NCI-H526 treated with DMSO at 0.1 percent for 48 hours (cell line): ENCODE measurements around the gene ARRB2.
A peak's percentile ranks its signal among the peaks of the same experiment; 100 is the strongest.
"Not testable (repeated sequence)": the region's sequence is repeated elsewhere in the genome, so short reads cannot be mapped to it uniquely, and the experiment has no call there.

Experiments
- DNase-seq: peaks from one replicate; lab custom pipeline; 2025; lab: John Stamatoyannopoulos, UW

ARRB2 gene

DNA sequence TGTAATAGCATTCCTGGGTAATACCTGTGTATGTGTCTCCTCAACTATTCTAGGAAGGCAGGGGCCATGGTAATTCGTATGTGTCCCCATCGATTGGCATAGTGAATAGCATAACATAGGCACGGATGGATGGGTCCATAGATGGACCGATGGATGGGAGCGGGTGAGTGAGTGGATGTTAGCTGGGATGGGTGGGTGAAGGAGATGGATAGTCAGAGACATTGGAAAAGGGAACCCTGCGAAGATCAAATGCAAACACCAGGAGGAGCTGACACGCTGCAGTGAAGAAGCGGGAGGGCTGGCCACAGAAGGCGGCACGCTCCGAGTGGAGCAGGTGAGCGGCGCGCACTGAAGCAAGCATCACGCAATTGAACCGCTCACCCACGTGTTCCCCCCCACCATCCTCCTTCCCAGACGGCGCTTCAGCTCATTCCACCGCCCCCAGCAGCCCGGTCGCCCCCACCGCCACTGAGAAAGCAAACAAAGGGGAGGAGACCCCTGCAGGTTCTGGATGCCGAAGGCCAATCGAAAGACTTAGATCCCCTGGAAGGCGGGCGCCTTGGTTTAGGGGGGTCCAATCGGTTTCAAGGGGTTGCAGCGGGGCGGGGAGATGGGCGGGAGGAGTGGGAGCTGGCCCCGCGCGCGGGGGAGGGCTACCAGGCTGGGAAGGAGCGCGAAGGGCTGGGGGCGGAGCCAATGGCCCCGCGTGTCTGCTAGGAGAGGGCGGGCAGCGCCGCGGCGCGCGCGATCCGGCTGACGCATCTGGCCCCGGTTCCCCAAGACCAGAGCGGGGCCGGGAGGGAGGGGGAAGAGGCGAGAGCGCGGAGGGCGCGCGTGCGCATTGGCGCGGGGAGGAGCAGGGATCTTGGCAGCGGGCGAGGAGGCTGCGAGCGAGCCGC lies at the start of gene ARRB2:
ARRB2 (plus strand) TSS at position 839 of the 899 bp plus-strand sequence. CDS start 90 bp downstream, outside the sequence.
- peak; percentile 89 for DNase-seq

GRCh38 chr17:4663711-4664110 lies 46.7 kb upstream of the ARRB2 start:
- DNase-seq: no peak

DNA sequence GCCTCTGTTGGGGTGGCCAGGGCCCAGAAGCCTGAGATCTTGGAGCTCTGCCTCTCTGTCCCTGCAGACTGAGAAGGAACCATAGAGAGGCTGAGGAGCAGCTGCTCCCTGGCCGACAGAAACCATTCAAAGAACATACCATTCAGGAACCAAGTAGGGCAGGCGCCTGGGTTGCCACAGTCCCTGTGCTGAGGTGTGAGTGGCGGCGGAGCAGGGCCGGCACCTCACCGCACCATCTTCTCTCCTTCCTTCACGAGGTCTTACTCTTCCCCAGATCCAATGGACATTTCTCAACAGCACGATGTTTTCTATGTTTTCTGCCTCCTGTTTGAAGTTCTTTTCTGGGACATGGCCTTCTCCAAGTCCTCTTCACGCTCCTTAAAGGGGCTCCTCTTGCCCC lies 46.2 kb upstream of the ARRB2 start:
- DNase-seq: no peak

- no peak for DNase-seq
Observed at GRCh38 chr17:4665027-4665426, 45.4 kb upstream of the ARRB2 start.

- DNase-seq: no peak
Observed at GRCh38 chr17:4666296-4666695, 44.1 kb upstream of the ARRB2 start.

DNA sequence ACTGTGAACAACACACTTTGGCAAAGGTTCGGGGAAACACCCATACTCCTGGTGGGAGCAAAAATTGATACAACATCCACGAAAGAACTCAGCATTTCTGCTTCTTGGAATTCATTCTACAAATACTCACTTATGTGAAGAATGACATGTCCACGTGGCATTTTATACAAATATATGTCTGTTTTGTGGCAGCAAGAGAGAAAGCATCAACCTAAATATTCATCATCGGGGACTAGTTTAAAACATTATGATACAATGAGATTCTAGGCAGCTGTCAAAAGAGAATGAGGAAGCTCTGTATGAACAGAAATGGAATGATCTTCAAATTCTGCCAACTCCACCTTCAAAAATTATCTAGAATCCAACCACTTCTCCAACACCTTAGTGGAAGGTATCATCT lies 43.3 kb upstream of the ARRB2 start:
- no peak for DNase-seq

GRCh38 chr17:4672055-4672630 lies 38.3 kb upstream of the ARRB2 start:
- DNase-seq: no peak

- DNase-seq: no peak
Observed at GRCh38 chr17:4672751-4673150, 37.7 kb upstream of the ARRB2 start.

- DNase-seq: no peak
Observed at GRCh38 chr17:4673169-4673568, 37.3 kb upstream of the ARRB2 start.

- DNase-seq: no peak
Observed at GRCh38 chr17:4673986-4674684, 36.3 kb upstream of the ARRB2 start.

GRCh38 chr17:4674685-4674998 lies 35.8 kb upstream of the ARRB2 start:
- no peak for DNase-seq

GRCh38 chr17:4675791-4676190 lies 34.6 kb upstream of the ARRB2 start:
- no peak for DNase-seq

DNA sequence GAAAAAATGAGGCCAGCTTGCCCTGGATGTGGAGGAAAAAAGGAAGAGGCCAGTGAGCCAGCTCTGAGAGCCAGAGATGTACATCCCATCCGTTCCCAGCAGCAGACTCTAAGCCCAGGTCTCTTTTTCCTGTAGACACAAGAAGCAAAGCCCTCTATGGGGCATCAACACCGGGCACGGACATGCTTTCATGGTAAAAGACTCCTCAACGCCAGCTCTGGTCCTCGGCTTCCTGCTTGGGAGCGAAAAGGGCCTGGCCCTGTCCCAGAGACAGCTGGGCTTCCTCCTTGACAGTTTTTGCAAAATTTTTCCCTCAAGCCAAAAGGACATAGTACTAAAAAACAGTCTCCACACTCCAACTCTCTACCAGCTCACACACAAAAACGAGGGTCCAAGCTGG lies 33.6 kb upstream of the ARRB2 start:
- no peak for DNase-seq

DNA sequence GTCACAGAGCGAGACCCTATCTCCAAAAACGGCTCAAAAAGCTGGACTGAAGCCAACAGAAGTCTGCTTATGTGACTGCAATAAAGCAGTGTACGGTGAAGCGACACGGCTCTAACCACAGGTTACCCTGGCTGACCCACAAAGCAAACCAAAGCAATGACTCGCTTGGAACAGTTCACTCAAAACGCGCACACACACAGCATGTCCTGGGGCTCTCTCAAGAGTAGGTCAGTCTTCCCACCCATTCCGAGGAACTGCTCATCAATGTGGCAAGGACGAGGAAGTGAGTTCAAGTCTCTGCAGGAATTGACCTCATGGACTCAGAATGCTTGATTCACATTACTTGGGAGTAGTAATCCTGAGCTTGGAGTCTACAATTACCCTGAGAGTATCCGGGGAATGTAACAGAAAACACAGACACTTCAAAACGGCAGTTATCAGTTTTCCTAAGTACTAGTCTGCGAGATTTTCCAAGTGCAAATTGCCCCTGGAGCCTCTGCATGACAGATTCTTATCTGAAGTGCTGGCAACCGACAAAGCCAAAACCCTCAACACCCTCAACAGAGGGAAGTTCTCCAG lies 31.9 kb upstream of the ARRB2 start:
- DNase-seq: no peak

GRCh38 chr17:4679658-4680057 lies 30.8 kb upstream of the ARRB2 start:
- DNase-seq: no peak

GRCh38 chr17:4683739-4684138 lies 26.7 kb upstream of the ARRB2 start:
- not testable (repeated sequence) for DNase-seq

DNA sequence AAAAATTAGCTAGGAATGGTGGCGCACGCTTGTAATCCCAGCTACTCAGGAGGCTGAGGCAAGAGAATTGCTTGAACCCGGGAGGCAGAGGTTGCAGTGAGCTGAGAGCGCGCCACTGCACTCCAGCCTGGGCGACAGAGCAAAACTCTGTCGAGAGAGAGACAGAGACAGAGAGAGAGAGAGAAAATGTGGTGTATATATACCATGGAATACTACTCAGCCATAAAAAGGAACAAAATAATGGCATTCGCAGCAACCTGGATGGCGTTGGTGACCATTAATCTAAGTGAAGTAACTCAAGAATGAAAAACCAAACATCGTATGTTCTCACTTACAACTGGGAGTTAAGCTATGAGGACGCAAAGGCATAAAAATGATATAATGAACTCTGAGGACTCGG lies 20.6 kb upstream of the ARRB2 start:
- not testable (repeated sequence) for DNase-seq

- no peak for DNase-seq
Observed at GRCh38 chr17:4690745-4691144, 19.7 kb upstream of the ARRB2 start.

DNA sequence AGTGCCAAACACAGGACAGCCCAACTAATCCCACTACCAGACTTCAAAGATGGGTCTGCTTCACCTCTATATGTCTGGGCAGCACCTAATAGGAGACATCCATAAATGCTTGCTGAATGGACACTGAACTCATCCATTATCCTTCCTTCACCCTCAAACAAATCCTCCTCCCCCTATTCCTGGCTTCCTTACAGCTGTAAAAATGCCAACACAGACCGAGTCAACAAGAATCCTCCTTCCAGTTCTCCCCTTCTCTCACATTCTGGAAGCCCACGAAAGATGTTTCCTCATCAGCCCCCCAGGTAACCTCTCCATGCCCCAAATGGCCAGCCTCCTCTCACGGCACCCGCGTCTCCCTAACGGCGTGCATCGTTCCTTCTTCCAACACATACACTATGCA lies 18.7 kb upstream of the ARRB2 start:
- DNase-seq: no peak

DNA sequence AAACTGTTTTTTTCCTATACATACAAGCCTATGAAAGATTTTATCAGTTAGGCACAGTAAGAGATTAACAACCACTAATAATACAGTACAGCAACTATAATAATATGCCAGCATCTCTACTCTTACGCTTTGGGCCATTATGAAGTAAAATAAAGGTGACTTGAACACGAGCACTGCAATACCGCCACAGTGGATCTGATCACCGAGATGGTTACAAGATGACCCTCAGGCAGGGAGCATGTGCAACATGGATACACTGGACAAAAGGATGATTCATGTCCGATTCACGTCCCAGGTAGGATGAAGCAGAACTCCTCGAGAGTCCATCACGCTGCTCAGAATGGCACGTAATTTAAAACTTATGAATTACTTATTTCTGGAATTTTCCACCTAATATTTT lies 17.0 kb upstream of the ARRB2 start:
- DNase-seq: no peak

DNA sequence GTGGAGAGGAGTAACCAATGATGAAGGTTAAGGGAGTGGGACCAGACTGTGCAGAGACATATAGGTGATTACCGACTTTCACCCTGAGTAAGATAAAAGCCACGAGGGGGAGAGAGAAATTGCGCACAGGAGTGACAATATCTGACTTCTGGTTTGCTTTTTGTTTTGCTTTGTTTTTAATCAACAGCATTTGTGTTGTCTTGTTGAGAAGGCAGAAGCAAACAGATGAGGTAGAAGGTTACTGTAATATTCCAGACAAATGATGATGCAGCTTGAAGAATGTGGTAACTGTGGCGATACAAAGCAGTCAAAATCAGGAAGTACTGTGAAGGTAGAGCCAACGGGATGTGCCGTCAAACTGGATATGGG lies 14.0 kb upstream of the ARRB2 start:
- no peak for DNase-seq

DNA sequence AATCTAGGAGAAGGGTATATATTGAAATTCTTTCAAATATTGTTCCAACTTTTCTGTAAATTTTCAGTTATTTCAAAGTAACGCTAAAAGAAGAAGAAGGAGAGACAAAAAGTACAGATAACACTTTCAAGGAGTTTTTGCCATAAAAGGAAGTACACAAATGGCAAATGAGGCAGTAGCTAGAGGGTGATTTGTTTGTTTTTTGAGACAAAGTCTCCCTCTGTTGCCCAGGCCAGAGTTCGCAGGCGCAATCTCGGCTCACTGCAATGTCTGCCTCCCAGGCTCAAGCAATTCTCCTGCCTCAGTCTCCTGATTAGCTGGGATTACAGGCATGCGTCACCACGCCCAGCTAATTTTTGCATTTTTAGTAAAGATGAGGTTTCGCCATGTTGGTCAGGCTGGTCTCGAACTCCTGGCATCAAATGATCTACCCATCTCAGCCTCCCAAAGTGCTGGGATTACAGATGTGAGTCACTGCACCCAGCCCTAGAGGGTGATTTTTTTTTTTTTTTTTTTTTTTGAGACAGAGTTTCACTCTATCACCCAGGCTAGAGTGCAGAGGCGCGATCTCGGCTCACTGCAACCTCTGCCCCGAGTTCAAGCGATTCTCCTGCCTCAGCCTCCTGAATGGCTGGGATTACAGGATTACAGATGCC lies 10.9 kb upstream of the ARRB2 start:
- DNase-seq: not testable (repeated sequence)
